ENCODE measurements around the gene ICAM5.

GRCh38 chr19:10260141-10260584 lies 29.6 kb upstream of the ICAM5 start:
- TF ChIP-seq POLR2AphosphoS5 (IDR thresholded peaks at IDR 0.05; ENCODE audit: low read depth, low read length) = no peak; the same call in 1 of the 2 replicates
- no peak for TF ChIP-seq ATF3 (IDR thresholded peaks at IDR 0.05)
- TF ChIP-seq EZH2 (IDR thresholded peaks at IDR 0.05) = no peak
- no peak for TF ChIP-seq EZH2phosphoT487 (IDR thresholded peaks at IDR 0.05; ENCODE audit: borderline replicate concordance)

All from HCT116 (cell line).